ENCODE data around the gene TMEM164.

Gene TMEM164

DNA sequence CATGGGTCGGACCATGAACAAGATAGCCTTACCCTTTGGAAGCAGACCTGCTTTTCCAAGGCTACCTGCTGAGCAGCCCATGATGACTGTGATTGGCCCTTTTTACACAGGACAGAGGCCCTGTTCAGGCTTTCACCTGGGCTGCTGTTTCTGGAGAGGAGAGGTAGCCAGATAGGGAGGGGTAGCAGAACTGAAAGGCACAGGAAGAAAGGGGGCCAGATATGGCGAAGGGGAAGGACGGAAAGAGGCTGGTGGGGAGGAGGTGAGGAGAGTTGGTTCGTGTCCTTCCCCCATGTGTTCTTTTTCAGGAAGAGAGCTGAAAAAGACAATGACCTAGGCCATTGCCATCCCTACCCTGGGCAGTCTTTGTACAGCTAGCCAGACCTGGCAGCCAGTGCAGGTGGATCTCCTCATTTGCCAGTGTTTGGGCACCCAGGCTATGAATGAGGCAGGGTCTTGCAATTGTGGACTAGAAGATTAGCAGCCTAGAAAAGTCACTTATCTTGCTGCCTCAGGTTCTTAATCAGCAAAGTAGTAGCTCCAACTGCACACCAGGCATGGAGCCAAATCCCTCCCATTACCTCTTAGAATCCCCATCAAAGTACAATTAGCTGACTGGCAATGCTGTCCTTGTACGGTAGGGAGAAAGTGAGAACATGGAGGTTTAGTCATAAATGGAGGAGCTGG, 175.4 kb downstream of the TMEM164 start:
- no peak for DNase-seq
- Mint-ChIP-seq H3K4me3 (no peak overlapping the region), H3K4me1 (peaks cover 18% of the 10 kb centered on the region), H3K9me3 (no peaks in the 10 kb centered on the region), H3K27ac (no peak overlapping the region), H3K36me3 (ENCODE audit: low read depth) (peaks cover 45% of the 10 kb centered on the region), H3K27me3 (ENCODE audit: low read depth, poor library complexity) (no peaks in the 10 kb centered on the region)
- TF ChIP-seq, protein P1, sequence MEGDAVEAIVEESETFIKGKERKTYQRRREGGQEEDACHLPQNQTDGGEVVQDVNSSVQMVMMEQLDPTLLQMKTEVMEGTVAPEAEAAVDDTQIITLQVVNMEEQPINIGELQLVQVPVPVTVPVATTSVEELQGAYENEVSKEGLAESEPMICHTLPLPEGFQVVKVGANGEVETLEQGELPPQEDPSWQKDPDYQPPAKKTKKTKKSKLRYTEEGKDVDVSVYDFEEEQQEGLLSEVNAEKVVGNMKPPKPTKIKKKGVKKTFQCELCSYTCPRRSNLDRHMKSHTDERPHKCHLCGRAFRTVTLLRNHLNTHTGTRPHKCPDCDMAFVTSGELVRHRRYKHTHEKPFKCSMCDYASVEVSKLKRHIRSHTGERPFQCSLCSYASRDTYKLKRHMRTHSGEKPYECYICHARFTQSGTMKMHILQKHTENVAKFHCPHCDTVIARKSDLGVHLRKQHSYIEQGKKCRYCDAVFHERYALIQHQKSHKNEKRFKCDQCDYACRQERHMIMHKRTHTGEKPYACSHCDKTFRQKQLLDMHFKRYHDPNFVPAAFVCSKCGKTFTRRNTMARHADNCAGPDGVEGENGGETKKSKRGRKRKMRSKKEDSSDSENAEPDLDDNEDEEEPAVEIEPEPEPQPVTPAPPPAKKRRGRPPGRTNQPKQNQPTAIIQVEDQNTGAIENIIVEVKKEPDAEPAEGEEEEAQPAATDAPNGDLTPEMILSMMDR (IDR thresholded peaks at IDR 0.05): no peak

GRCh38 chrX:110180176-110180927, 177.4 kb downstream of the TMEM164 start:
- no peaks in the 10 kb centered on the region for H3K27me3 Mint-ChIP-seq (ENCODE audit: low read depth, poor library complexity)
- no peak for DNase-seq
- H3K36me3 Mint-ChIP-seq (ENCODE audit: low read depth): peaks cover 44% of the 10 kb centered on the region
- peaks cover 18% of the 10 kb centered on the region for H3K4me1 Mint-ChIP-seq
- H3K9me3 Mint-ChIP-seq: peaks cover 7% of the 10 kb centered on the region
- TF ChIP-seq, protein P1 (IDR thresholded peaks at IDR 0.05): no peak
- no peak overlapping the region for H3K4me3 Mint-ChIP-seq
- peak overlapping the region; percentile 82 for H3K27ac Mint-ChIP-seq

DNA sequence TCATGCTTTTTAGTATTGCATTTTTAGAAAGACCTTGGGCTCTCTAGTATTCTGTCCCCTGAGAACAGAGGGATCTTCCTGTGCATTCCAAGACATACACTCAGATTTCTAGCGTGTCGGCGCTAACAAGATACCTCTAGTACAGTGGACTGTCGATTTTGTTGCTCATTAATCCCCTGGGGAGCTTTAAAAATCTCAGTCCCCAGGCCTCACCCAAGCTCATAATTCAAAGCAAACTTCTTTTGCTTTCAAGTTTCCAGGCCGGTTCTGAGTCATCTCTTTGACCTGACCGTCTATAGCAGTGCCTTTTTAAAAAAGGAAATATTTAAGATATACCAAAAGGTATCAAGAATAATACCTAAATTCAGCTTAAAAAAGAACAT, 178.0 kb downstream of the TMEM164 start:
- H3K36me3 Mint-ChIP-seq (ENCODE audit: low read depth): peaks cover 44% of the 10 kb centered on the region
- no peak for DNase-seq
- H3K4me1 Mint-ChIP-seq: peaks cover 18% of the 10 kb centered on the region
- H3K27ac Mint-ChIP-seq: peak overlapping the region; percentile 82
- peaks cover 13% of the 10 kb centered on the region for H3K9me3 Mint-ChIP-seq
- TF ChIP-seq, protein P1 (IDR thresholded peaks at IDR 0.05): no peak
- no peak overlapping the region for H3K4me3 Mint-ChIP-seq
- H3K27me3 Mint-ChIP-seq (ENCODE audit: low read depth, poor library complexity): no peaks in the 10 kb centered on the region

DNA sequence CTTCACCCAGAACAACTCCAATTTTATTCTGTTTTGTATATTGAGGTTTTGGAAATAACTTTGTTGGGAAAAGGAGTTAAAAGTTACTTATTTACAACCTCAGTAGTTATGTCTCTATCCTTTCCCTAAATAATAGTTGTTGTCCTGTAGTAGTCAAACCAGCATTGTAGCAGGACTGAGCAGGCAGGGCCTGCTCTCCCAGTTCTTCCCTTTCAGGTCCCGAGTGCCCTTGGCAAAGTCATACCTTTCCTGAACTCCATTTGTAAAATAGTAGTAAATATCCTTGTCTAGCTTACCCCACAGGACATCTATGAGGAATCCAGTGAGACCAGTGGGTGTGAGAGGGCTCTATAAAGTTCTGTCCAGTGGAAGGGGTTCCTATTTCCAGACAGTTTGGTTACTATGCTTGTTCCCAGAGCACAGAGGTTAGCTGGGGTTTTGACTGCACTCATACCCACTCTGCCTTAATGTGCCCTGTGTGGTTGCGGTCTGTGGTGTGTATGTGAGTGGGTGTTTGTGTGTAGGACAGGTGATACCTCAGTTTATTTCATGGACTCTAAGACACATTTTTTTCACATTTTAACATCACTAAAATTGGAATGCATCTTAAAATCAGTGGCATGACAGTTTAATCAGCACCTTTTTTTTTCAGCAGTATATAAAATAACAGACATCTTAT, 178.7 kb downstream of the TMEM164 start:
- Mint-ChIP-seq H3K9me3 (peaks cover 20% of the 10 kb centered on the region), H3K27ac (peak overlapping the region; percentile 25), H3K4me1 (peaks cover 18% of the 10 kb centered on the region), H3K4me3 (no peak overlapping the region), H3K36me3 (ENCODE audit: low read depth) (peaks cover 44% of the 10 kb centered on the region), H3K27me3 (ENCODE audit: low read depth, poor library complexity) (peaks cover under 1% of the 10 kb centered on the region)
- no peak for DNase-seq
- TF ChIP-seq, protein P1 (IDR thresholded peaks at IDR 0.05): no peak

GRCh38 chrX:110182362-110182761, 179.4 kb downstream of the TMEM164 start:
- H3K4me1 Mint-ChIP-seq: peaks cover 16% of the 10 kb centered on the region
- no peak overlapping the region for H3K4me3 Mint-ChIP-seq
- peaks cover 6% of the 10 kb centered on the region for H3K27me3 Mint-ChIP-seq (ENCODE audit: low read depth, poor library complexity)
- peak overlapping the region; percentile 83 for H3K27ac Mint-ChIP-seq
- no peak for DNase-seq
- peaks cover 49% of the 10 kb centered on the region for H3K36me3 Mint-ChIP-seq (ENCODE audit: low read depth)
- TF ChIP-seq, protein P1 (IDR thresholded peaks at IDR 0.05): no peak
- peaks cover 25% of the 10 kb centered on the region for H3K9me3 Mint-ChIP-seq

Measured in nephron progenitor cell (in vitro differentiated cells).